ENCODE results near the gene MTHFD2L. TPM values are rescaled to one million over a fixed set of nuclear protein-coding genes. Genes with fewer than 3 reads are reported as not detected.

The MTHFD2L gene
- total and polyA plus RNA-seq, 10 of the 15 experiments (the other 5 are each of a cell fraction or from before 2014, with no cell fraction given): 4.8 to 25.4 (median 14.4) TPM

- H3K27ac ChIP-seq (ENCODE audit: control insufficient read depth, insufficient read depth): no peak overlapping the region
- ATAC-seq: no peak
- ChIA-PET SMC1A (ENCODE audit: uncharacterized antibody, unreplicated experiment) (interaction anchor here (0.6 kb wide), 1 partner anchor 34 kb away, joined by 3 read pairs; no protein-coding TSS in a partner anchor), CTCF (no interaction called here), POLR2A (interaction anchor here (1.2 kb wide), 1 partner anchor 9 kb away, joined by 3 read pairs; no protein-coding TSS in a partner anchor), RAD21 (ENCODE audit: unreplicated experiment) (no interaction called here)
- H3K79me2 ChIP-seq (ENCODE audit: control insufficient read depth, insufficient read depth, low read length): no peaks in the 10 kb centered on the region
- 100% methylated on average over 2 of the region's 2 CpGs for WGBS (ENCODE audit: insufficient coverage, insufficient replicate concordance, low lambda C conversion rate, missing lambda C conversion rate)
- no peak for FAIRE-seq
- no peaks in the 10 kb centered on the region for H3K27me3 ChIP-seq (replicated peaks in 1 of 2; ENCODE audit: control insufficient read depth in 2 of 2, insufficient read depth in 2 of 2, low read length in 1 of 2)
- H2AFZ ChIP-seq (ENCODE audit: control insufficient read depth, low read depth, low read length): no peak overlapping the region
- no TSS peak for BruUV-seq (replicated peaks)
- in situ Hi-C loops (cut with MboI) (loop anchor here (25.0 kb wide), 1 partner anchor 1107 kb away; the partner anchor contains the start of gene COX18), intact Hi-C loops (cut with micrococcal nuclease; ENCODE audit: unreplicated experiment) (no loop called here)
- no peaks in the 10 kb centered on the region for H3K9me3 ChIP-seq (replicated peaks; ENCODE audit: control insufficient read depth, insufficient read depth, low read length)
- peaks cover 4% of the 10 kb centered on the region; the same call in 1 of the 2 replicates for H3K4me1 ChIP-seq (ENCODE audit: control insufficient read depth, insufficient read depth, low read length)
- no peaks in the 10 kb centered on the region for H4K20me1 ChIP-seq (ENCODE audit: control insufficient read depth, insufficient read depth)
- DNase-seq (ENCODE audit: low read depth, low spot score): no peak
- no peak overlapping the region for H3K4me2 ChIP-seq (ENCODE audit: control insufficient read depth, insufficient read depth)
- H3K9ac ChIP-seq (ENCODE audit: control insufficient read depth, insufficient read depth, low read length): no peak overlapping the region
- no peaks in the 10 kb centered on the region; a peak in 1 of 4 replicates for H3K36me3 ChIP-seq (ENCODE audit: control insufficient read depth in 2 of 2, insufficient read depth in 2 of 2, low read length in 1 of 2)
- H3K4me3 ChIP-seq: no peak overlapping the region
- TF ChIP-seq RELB (IDR thresholded peaks at IDR 0.05; ENCODE audit: low read depth) (no peak), USF2 (IDR thresholded peaks at IDR 0.05; ENCODE audit: borderline replicate concordance, low read depth, low read length) (no peak), CEBPZ (IDR thresholded peaks at IDR 0.05; ENCODE audit: low read depth, low read length) (no peak), TAF1 (IDR thresholded peaks at IDR 0.05; ENCODE audit: borderline replicate concordance, low read depth, low read length) (no peak), FOXK2 (IDR thresholded peaks at IDR 0.05) (no peak), ATF3 (IDR thresholded peaks at IDR 0.05; ENCODE audit: borderline replicate concordance, extremely low read depth, low read depth, low read length) (no peak), MAX (IDR thresholded peaks at IDR 0.05; ENCODE audit: low read depth, low read length) (no peak), CUX1 (IDR thresholded peaks at IDR 0.05; ENCODE audit: insufficient replicate concordance, low read depth, low read length) (no peak), KDM1A (IDR thresholded peaks at IDR 0.05; ENCODE audit: borderline replicate concordance) (no peak)
Observed at GRCh38 chr4:74168841-74169240, 10.9 kb downstream of the MTHFD2L start.
